Heart left ventricle (tissue), 13 donors: ENCODE results near the gene KCNH8.

ENCODE experiments used
- CTCF ChIP-seq, 12 donors: fragments of 200-600 bp; sonication (generic) in 4 of 12; IDR thresholded peaks; one replicate each; pipeline versions ENCODE4 v1.5.0 to v1.8.0; 2018 to 2022; ENCODE audit warnings: antibody characterized with exemption in 12 of 12, mild to moderate bottlenecking in 5 of 12
- POLR2A ChIP-seq, 2 donors: fragments of 450-650 bp; IDR thresholded peaks; one replicate each; pipeline ENCODE4 v1.6.1; 2017; ENCODE audit warnings: antibody characterized with exemption in 2 of 2, mild to moderate bottlenecking in 2 of 2, moderate library complexity in 2 of 2
- donor health status: ischemic (EF 13 %, LVEDD 7.1; RV severe dilation, severe dysfunction).
- donor health status: DM: no; HTN: yes; CAD: no.
- donor health status: DM: no; HTN: no; CAD: no.
- donor health status: ischemic (EF 25% LVEDD 6.9; RV normal size, moderate dysfunction).
- donor health status: ischemic (EF 25% LVEDD 5.7; RV mildly dilated, moderate dysfunction).
- donor health status: ischemic (EF 35%, LVEDD 5.7; RV mildly dilated, moderate dysfunction).
- donor health status: nonischemic (EF 11% LVEDD 7.7; RV severe dilation, severe dysfunction).
- donor health status: DM: yes; HTN: yes; CAD: no.
- donor health status: PGD.
- donor health status: ischemic (EF 29% LVEDD 5.4; RV normal size, mild dysfunction).
- donor health status: nonischemic (EF 23%, LVEDD 6.1; RV moderate dilation, normal function).

- TF ChIP-seq CTCF (IDR thresholded peaks at IDR 0.05) (no peak), POLR2A (IDR thresholded peaks at IDR 0.05) (no peak)
Measured at GRCh38 chr3:19559724-19560442, 411.6 kb downstream of the KCNH8 start.
